NCI-H2107 treated with DMSO at 0.1 percent for 48 hours (cell line): ENCODE data around the gene STAC2.
A peak's percentile ranks its signal among the peaks of the same experiment; 100 is the strongest.

Source experiments
- DNase-seq: peaks from one replicate; lab custom pipeline; 2025; ENCODE audit not compliant: unreplicated experiment; lab: John Stamatoyannopoulos, UW

STAC2 gene

GRCh38 chr17:39210093-39210434 is 15.7 kb downstream of the STAC2 start:
- no peak for DNase-seq

- DNase-seq, result no peak
These were observed 16.2 kb downstream of the STAC2 start for GRCh38 chr17:39209317-39210092.

- no peak for DNase-seq
These were observed 16.9 kb downstream of the STAC2 start for GRCh38 chr17:39208893-39209292.

- DNase-seq, result no peak
These were observed 17.6 kb downstream of the STAC2 start for GRCh38 chr17:39208136-39208535.

GRCh38 chr17:39205112-39205526 is 20.6 kb downstream of the STAC2 start:
- DNase-seq, result no peak

- DNase-seq, result no peak
These were observed 21.5 kb downstream of the STAC2 start for GRCh38 chr17:39204245-39204644.

- no peak for DNase-seq
These were observed 24.7 kb downstream of the STAC2 start for GRCh38 chr17:39200957-39201510.

GRCh38 chr17:39200070-39200879 is 25.5 kb downstream of the STAC2 start, which contains the start of gene RPL19:
Gene RPL19, plus strand, starts transcription at chr17:39200283. Its CDS starts 62 bp downstream, at chr17:39200345.
- no peak for DNase-seq

- DNase-seq, result peak; percentile 96
These were observed 26.0 kb downstream of the STAC2 start for GRCh38 chr17:39199820-39200069.

- no peak for DNase-seq
These were observed 27.6 kb downstream of the STAC2 start for GRCh38 chr17:39198186-39198566.

- peak; percentile 43 for DNase-seq
These were observed 28.2 kb downstream of the STAC2 start, which contains the start of gene CACNB1 for GRCh38 chr17:39197380-39198185. Gene CACNB1, minus strand, starts transcription at chr17:39197669. Its CDS starts 174 bp downstream, at chr17:39197495.

- DNase-seq, result no peak
These were observed 28.9 kb downstream of the STAC2 start for GRCh38 chr17:39196808-39197291.

- no peak for DNase-seq
These were observed 29.4 kb downstream of the STAC2 start for GRCh38 chr17:39196241-39196807.

GRCh38 chr17:39195568-39196160 is 30.1 kb downstream of the STAC2 start:
- no peak for DNase-seq

- no peak for DNase-seq
These were observed 30.7 kb downstream of the STAC2 start for GRCh38 chr17:39194985-39195524.

- no peak for DNase-seq
These were observed 31.4 kb downstream of the STAC2 start for GRCh38 chr17:39194089-39194984.

GRCh38 chr17:39193346-39193745 is 32.4 kb downstream of the STAC2 start:
- no peak for DNase-seq

- DNase-seq, result no peak
These were observed 32.8 kb downstream of the STAC2 start for GRCh38 chr17:39192901-39193300.
